ACC112 (cell line): ENCODE data around the gene CA10.

Experiments
- H2AFZ ChIP-seq: fragments of 200-600 bp; sonication (generic); one replicate; pipeline ENCODE4 v1.6.0; 2017; ENCODE audit warnings: antibody characterized with exemption, low read length; ENCODE audit not compliant: unreplicated experiment
- H3K27ac ChIP-seq: fragments of 200-600 bp; sonication (generic); 2 replicates; pipeline ENCODE4 v1.5.1; 2014; ENCODE audit warnings: low read depth, mild to moderate bottlenecking, antibody characterized with exemption, low read length, moderate library complexity
- H3K27me3 ChIP-seq: fragments of 200-600 bp; sonication (generic); 2 replicates; pipeline ENCODE4 v1.6.1; 2014; ENCODE audit warnings: mild to moderate bottlenecking, antibody characterized with exemption, low read length, moderate library complexity, mixed read lengths; ENCODE audit not compliant: insufficient read depth
- H3K36me3 ChIP-seq: fragments of 200-600 bp; sonication (generic); 2 replicates; pipeline ENCODE4 v1.6.1; 2016; ENCODE audit warnings: mild to moderate bottlenecking, antibody characterized with exemption, low read length, moderate library complexity, mixed read lengths; ENCODE audit not compliant: insufficient read depth
- H3K4me1 ChIP-seq: fragments of 200-600 bp; sonication (generic); one replicate; pipeline ENCODE4 v1.6.1; 2016; ENCODE audit warnings: low read length, mixed read lengths; ENCODE audit not compliant: insufficient read depth, unreplicated experiment, control insufficient read depth
- H3K4me3 ChIP-seq: fragments of 200-600 bp; sonication (generic); 2 replicates; pipeline ENCODE4 v1.5.1; 2014; ENCODE audit warnings: mild to moderate bottlenecking, low read depth, low read length
- H3K79me2 ChIP-seq: fragments of 200-600 bp; sonication (generic); one replicate; pipeline ENCODE4 v1.6.0; 2016; ENCODE audit warnings: low read length; ENCODE audit not compliant: control insufficient read depth, unreplicated experiment, insufficient read depth

Gene CA10

GRCh38 chr17:51820252-51820651 lies 338.3 kb downstream of the CA10 start:
- Histone ChIP-seq H3K27me3 (no peaks in the 10 kb centered on the region), H2AFZ (no peak overlapping the region), H3K36me3 (no peaks in the 10 kb centered on the region), H3K4me1 (no peaks in the 10 kb centered on the region), H3K4me3 (no peak overlapping the region), H3K79me2 (no peaks in the 10 kb centered on the region), H3K27ac (no peak overlapping the region)

GRCh38 chr17:51819341-51820219 lies 338.9 kb downstream of the CA10 start:
- H3K4me3 ChIP-seq, result no peak overlapping the region
- no peaks in the 10 kb centered on the region for H3K27me3 ChIP-seq
- H2AFZ ChIP-seq, result no peak overlapping the region
- no peak overlapping the region for H3K27ac ChIP-seq
- H3K36me3 ChIP-seq, result no peaks in the 10 kb centered on the region
- H3K79me2 ChIP-seq, result no peaks in the 10 kb centered on the region
- no peaks in the 10 kb centered on the region for H3K4me1 ChIP-seq

- H3K4me3 ChIP-seq, result no peak overlapping the region
- H3K27ac ChIP-seq, result no peak overlapping the region
- H3K36me3 ChIP-seq, result no peaks in the 10 kb centered on the region
- no peaks in the 10 kb centered on the region for H3K4me1 ChIP-seq
- H3K79me2 ChIP-seq, result no peaks in the 10 kb centered on the region
- no peak overlapping the region for H2AFZ ChIP-seq
- H3K27me3 ChIP-seq, result no peaks in the 10 kb centered on the region
These were observed 339.7 kb downstream of the CA10 start for GRCh38 chr17:51818777-51819176.

GRCh38 chr17:51817955-51818354 lies 340.6 kb downstream of the CA10 start:
- Histone ChIP-seq H3K79me2 (no peaks in the 10 kb centered on the region), H3K4me3 (no peak overlapping the region), H3K27me3 (no peaks in the 10 kb centered on the region), H3K36me3 (no peaks in the 10 kb centered on the region), H3K4me1 (no peaks in the 10 kb centered on the region), H2AFZ (no peak overlapping the region), H3K27ac (no peak overlapping the region)

- no peaks in the 10 kb centered on the region for H3K4me1 ChIP-seq
- H2AFZ ChIP-seq, result no peak overlapping the region
- H3K27ac ChIP-seq, result no peak overlapping the region
- H3K27me3 ChIP-seq, result no peaks in the 10 kb centered on the region
- H3K79me2 ChIP-seq, result no peaks in the 10 kb centered on the region
- no peaks in the 10 kb centered on the region for H3K36me3 ChIP-seq
- H3K4me3 ChIP-seq, result no peak overlapping the region
These were observed 341.4 kb downstream of the CA10 start for GRCh38 chr17:51817117-51817516.

GRCh38 chr17:51815097-51815496 lies 343.4 kb downstream of the CA10 start:
- H3K4me3 ChIP-seq, result no peak overlapping the region
- H3K27me3 ChIP-seq, result no peaks in the 10 kb centered on the region
- H3K36me3 ChIP-seq, result no peaks in the 10 kb centered on the region
- no peak overlapping the region for H3K27ac ChIP-seq
- no peaks in the 10 kb centered on the region for H3K79me2 ChIP-seq
- no peaks in the 10 kb centered on the region for H3K4me1 ChIP-seq
- H2AFZ ChIP-seq, result no peak overlapping the region

GRCh38 chr17:51814521-51814920 lies 344.0 kb downstream of the CA10 start:
- Histone ChIP-seq H3K36me3 (no peaks in the 10 kb centered on the region), H2AFZ (no peak overlapping the region), H3K79me2 (no peaks in the 10 kb centered on the region), H3K4me3 (no peak overlapping the region), H3K27ac (no peak overlapping the region), H3K27me3 (no peaks in the 10 kb centered on the region), H3K4me1 (no peaks in the 10 kb centered on the region)

GRCh38 chr17:51813784-51814174 lies 344.7 kb downstream of the CA10 start:
- no peaks in the 10 kb centered on the region for H3K79me2 ChIP-seq
- no peak overlapping the region for H3K4me3 ChIP-seq
- H3K27me3 ChIP-seq, result no peaks in the 10 kb centered on the region

GRCh38 chr17:51813140-51813783 lies 345.3 kb downstream of the CA10 start:
- Histone ChIP-seq H3K79me2 (no peaks in the 10 kb centered on the region), H3K27me3 (no peaks in the 10 kb centered on the region), H2AFZ (no peak overlapping the region), H3K36me3 (no peaks in the 10 kb centered on the region), H3K4me3 (no peak overlapping the region), H3K27ac (no peak overlapping the region), H3K4me1 (no peaks in the 10 kb centered on the region)

More at GRCh38 chr17:51813784-51814174, 344.7 kb downstream of the CA10 start:
- H3K27ac ChIP-seq, result no peak overlapping the region
- H3K4me1 ChIP-seq, result no peaks in the 10 kb centered on the region
- H2AFZ ChIP-seq, result no peak overlapping the region
- no peaks in the 10 kb centered on the region for H3K36me3 ChIP-seq

- no peaks in the 10 kb centered on the region for H3K27me3 ChIP-seq
- no peaks in the 10 kb centered on the region for H3K36me3 ChIP-seq
- no peak overlapping the region for H3K4me3 ChIP-seq
These were observed 351.1 kb downstream of the CA10 start for GRCh38 chr17:51807460-51807859.

GRCh38 chr17:51805765-51806164 lies 352.7 kb downstream of the CA10 start:
- Histone ChIP-seq H3K27me3 (no peaks in the 10 kb centered on the region), H3K79me2 (no peaks in the 10 kb centered on the region), H3K27ac (no peak overlapping the region), H3K36me3 (no peaks in the 10 kb centered on the region), H2AFZ (no peak overlapping the region), H3K4me1 (no peaks in the 10 kb centered on the region), H3K4me3 (no peak overlapping the region)

More at GRCh38 chr17:51807460-51807859, 351.1 kb downstream of the CA10 start:
- Histone ChIP-seq H3K27ac (no peak overlapping the region), H3K4me1 (no peaks in the 10 kb centered on the region), H3K79me2 (no peaks in the 10 kb centered on the region), H2AFZ (no peak overlapping the region)
